HPDE6-E6E7 (cell line): ENCODE data around the gene ANKRD16.
"Not testable (repeated sequence)": the region's sequence is repeated elsewhere in the genome, so short reads cannot be mapped to it uniquely, and the experiment has no call there.

Experiments
- DNase-seq: peaks from one replicate; pipeline ENCODE4 v3.0.0; 2011; ENCODE audit warnings: missing footprints; ENCODE audit errors: extremely low spot score

ANKRD16 gene

DNA sequence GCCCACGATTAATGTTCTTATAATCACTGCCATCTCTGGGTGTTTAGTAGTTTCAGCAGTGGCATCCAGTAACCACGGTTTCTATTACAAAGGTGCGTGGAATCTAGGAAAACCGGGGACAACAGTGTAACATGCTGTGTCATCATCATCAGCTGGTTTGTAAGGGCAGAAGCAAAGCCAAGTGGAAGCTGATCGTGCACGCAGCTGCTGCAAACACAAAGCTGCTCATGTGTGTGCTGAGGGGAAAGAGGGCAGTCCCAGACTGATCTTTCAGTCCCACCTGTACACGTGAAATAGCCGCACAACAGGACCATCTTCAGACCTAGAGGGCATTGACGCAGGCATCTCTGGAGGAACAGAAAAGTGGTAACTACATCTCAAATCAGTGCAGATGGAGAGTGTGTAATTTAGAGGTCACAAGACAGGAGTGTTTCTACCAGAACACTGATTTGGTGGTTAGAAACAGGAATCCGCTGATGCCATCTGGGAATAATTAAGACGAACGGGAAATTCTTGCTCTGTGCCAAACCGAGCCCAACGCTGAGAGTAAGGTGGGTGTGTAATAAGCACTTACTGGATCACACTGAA is 13.4 kb downstream of the ANKRD16 start:
- no peak for DNase-seq

DNA sequence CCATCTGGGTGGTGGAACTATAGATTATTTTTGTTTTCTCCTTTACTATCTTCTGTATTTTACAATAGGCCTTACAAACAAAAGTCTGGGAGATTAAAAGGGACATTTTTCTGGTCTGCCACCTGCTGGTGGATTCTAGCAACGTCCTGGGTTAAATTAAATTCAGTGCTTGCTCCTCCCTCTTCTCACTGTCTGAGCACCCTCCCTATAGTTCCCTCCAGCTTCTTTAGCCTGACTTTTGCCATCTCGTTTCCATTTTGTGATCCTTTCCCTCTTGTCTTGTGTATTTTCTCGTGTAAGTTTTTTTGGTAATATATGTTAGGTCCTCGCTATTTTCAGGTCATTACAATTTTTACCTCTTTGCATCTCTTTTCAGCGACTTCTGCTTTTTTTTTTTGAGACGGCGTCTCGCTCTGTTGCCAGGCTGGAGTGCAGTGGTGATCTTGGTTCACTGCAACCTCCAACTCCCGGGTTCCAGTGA is 16.1 kb downstream of the ANKRD16 start:
- DNase-seq: peak; percentile 15

DNA sequence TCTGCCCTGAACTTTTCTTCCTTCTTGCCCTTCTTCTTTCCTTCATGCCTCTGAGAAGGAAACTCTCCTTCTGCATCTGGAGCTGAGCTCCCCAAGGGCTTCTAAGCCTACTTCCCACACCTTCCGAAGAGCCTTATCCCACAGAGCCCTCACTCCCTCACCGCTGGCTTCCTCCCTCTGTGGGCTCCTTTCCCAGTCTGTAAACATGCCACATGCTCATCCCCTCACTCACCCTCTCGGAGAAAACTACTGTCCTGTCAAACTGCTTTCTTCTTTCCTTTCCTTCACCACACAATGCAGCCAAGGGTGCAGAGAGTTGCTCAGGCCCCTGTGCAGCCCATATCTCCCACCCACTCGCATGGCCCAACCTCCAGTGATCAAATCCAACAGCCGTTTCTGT is 18.1 kb downstream of the ANKRD16 start:
- no peak for DNase-seq

DNA sequence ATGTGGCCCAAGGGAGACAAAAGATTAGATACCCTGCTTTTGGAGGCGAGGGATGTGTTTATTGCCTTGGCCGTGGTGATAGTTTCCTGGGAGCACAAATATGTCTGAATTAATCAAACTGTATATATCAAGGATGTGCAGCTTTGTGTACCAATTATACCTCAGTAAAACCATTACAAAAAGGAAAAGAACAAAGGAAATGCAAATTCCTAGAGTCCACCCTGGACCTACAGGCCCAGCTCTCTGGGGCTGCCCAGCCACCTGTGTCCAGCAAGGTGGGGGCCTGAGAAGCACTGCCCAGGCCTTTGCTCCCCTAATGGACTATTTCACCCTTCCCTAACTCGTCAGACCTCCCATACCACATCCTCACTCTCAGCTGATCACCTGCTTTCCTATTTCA is 20.5 kb downstream of the ANKRD16 start:
- DNase-seq: no peak

DNA sequence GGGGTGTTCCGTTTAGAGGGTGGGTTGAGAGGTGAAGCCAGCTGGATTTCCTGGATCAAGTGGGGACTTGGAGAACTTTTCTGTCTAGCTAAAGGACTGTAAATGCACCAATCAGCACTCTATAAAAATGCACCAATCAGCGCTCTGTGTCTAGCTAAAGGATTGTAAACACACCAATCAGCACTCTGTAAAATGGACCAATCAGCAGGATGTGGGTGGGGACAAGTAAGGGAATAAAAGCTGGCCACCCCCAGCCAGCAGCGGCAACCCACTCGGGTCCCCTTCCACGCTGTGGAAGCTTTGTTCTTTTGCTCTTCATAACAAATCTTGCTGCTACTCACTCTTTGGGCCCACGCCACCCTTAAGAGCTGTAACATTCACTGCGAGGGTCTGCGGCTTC is 21.3 kb downstream of the ANKRD16 start:
- DNase-seq: not testable (repeated sequence)

DNA sequence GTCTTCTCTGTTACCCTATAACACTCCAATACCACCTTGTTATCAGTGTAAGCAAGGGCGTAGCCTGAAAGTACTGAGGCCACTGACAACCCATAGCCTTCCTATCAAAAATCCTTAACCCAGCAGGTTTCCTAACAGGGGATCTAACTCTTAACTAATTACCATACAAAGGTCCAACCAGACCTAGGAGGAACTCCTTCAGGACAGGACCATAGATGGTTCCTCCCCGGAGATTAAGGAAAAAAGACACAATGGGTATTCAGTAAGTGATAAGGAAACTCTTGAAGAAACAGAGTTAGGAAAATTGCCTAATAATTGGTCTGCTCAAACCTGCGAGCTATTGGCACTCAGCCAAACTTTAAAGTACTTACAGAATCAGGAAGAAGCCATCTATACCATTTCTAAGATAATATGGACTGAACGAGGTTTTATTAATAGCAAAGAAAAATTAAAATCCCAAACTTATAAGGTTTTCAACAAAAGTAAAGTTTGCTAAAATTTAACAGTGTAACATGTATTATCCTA is 22.5 kb downstream of the ANKRD16 start:
- DNase-seq: not testable (repeated sequence)

DNA sequence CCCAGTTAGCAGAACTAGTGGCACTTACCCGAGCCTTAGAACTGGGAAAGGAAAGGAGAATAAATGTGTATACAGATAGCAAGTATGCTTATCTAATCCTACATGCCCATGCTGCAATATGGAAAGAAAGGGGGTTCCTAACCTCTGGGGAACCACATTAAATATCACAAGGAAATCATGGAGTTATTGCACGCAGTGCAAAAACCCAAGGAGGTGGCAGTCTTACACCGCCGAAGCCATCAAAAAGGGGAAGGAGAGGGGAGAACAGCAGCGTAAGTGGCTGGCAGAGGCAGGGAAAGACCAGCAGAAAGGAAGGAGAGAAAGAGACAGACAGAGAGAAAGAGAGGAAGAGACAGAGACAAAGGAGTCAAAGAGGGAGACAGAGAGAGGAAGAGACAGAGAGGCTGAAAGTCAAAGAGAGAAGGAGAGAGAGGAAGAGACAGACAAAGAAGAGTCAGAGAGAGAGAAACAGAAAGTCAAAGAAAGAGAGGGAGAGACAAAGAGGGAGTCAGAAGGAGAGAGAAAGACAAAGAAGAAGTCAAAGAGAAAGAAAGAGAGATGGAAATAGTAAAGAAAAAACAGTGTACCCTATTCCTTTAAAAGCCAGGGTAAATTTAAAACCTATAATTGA is 23.1 kb downstream of the ANKRD16 start:
- not testable (repeated sequence) for DNase-seq

DNA sequence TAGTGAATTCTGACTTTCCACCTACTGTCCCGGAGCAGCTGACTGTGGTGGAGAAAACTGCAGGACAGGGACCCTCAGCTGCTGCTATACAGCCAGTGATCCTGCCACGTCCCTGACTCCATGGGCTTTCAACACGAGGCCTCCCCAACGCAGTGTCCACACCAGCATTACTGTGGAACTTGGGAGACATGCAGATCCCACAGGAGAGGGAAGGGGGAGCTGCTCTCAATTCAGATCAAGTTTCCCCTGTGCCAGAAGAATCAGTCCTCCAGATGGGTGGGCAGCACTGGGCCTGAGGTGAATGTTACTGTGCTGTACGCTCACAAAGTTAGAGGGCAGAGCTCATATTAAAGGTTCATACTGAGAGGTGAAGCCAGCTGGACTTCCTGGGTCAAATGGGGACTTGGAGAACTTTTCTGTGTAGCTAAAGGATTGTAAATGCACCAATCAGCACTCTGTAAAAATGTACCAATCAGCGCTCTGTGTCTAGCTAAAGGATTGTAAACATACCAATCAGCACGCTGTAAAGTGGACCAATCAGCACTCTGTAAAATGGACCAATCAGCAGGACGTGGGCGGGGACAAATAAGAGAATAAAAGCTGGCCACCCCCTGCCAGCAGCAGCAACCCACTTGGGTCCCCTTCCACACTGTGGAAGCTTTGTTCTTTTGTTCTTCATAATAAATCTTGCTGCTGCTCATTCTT is 26.6 kb downstream of the ANKRD16 start:
- not testable (repeated sequence) for DNase-seq

DNA sequence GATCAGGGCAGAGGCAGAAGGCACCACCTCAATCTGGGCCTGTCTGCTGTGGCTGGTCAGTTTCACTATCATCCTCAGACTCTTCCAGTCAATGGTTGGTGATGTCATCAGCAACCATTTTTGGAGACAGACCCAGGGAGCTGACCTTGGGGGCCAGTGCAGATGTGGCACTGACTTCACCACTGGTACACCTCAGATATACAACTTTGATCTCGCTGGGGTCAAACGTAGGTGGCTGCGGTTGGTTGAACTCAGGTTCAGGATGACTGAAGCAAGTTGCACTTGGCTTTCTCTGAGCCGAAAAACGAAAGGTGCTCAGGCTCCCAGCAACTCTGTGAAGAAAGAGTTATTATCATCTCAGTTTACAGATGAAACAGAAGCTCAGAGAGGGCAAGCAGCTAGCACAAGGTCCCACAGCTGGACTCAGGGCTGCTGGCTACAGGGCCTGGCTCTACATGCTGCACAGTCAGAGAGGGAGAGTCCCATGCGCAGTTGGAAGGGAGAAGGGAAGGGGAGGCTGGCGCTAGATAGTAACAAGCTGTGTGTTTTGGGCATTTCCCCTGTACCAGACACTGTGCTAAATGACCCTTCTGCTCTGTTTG is 27.2 kb downstream of the ANKRD16 start:
- no peak for DNase-seq

DNA sequence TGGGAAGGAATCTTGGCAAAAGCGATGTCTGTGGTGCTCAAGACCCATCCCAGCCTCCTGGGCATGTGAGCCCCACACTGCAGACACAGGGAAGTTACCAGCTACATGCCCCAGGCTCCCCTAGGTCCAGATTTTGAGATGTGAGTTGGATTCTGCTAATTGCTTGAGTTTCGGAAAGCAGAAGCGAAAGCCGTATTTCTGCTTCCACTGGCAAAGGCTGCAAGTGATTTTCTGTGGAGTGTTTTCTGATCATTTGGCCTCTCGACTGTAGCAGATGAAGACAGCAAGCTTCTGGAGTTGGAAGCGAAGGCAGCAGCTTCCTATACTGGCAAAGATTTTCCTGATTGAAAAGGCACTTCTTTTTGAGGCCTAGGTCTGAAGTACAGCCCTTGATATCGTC is 29.6 kb downstream of the ANKRD16 start:
- DNase-seq: no peak

DNA sequence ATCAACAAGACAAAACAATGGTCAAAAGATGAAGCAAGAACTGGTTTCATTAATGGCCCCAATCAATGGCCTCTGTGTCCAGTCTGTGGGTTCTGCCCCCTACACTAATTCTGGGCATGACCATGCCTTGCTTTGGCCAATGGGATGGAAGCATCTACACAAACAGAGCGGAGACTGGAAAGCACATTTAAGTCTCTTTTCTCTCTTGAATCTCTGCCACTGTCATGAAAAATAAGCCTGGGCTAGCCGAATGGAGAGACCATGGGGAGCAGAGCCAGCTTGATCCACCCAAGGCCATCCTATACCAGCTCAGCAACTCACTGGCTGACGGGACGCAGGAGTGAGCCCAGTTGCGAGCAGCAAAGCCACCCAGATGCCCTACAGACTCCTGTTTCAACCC is 30.9 kb downstream of the ANKRD16 start:
- no peak for DNase-seq

DNA sequence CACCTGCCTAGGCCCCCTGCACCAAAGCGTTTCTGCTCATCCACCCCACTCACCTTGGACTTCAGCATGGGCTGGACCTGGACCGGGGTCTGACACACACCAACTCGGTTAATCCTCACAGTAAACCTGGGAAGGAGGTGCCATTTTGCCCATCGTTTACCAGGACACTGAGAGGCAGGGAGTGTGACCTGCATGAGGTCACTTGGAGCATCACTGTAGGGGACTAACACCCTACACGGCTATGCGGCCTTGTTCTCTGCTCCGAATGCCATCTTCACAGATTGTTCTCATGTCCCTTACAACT is 33.0 kb downstream of the ANKRD16 start:
- no peak for DNase-seq

DNA sequence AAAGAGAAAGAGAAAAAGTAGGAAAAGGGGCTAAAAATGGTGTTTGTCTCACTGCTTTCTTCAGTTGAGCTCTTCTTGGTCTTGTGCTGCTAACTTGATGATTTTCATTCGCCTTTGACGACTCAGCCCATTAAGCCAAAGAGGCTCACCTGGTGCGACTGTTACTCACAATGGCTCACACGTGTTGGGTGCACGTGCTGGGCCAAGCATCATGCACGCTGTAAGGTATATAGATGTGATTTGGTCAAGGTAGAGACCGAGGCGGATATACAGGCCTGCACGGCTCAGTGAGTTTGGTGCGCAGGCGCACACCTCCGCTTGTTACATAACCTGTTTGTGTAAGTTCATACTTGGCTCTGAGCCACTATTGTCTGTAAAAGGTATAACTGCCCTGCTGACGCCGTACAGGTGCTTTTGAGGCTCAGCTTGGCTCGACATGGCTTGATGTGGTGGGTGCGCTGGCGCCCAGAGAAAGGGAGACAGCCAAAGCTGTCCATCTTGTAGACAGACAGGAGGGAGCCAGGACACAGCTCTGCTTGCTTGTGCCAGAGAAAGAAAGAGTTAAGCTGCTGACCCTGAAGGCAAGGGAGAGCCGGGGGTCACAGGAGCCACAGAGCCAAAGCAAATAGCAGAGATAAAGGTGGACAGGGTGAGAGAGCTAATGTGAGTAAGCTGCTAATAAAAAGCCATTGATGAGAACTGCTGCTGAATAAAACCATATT is 33.6 kb downstream of the ANKRD16 start:
- DNase-seq: no peak

DNA sequence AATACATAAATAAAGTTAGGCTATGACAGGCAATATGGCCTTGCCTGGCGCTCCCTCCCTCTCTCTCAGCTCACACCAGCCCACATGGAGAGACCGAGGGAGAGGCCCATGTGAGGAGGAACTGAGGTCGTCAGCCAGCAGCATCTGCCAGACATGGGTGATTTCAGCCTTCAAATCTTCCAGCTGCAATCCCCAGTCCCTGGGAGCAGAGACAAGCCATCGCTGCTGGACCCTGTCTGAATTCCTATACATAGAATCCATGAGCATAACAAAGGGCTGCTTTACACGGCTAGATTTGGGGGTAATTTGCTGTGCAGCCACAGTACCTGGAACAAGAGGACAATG is 35.6 kb downstream of the ANKRD16 start:
- DNase-seq: no peak

DNA sequence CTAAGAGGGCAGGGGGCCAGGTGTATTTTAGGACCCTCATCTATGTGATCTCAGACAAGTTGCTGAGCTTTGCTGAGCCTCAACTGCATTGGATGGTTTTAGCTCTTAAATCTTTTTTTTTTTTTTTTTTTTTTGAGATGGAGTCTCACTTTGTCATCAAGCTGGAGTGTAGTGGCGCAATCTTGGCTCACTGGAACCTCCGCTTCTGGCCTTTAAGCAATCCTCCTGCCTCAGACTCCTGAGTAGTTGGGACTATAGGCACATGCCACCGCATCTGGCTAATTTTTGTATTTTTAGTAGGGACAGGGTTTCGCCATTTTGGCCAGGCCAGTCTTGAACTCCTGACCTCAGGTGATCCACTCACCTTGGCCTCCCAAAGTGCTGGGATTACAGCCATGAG is 43.0 kb downstream of the ANKRD16 start:
- DNase-seq: not testable (repeated sequence)

DNA sequence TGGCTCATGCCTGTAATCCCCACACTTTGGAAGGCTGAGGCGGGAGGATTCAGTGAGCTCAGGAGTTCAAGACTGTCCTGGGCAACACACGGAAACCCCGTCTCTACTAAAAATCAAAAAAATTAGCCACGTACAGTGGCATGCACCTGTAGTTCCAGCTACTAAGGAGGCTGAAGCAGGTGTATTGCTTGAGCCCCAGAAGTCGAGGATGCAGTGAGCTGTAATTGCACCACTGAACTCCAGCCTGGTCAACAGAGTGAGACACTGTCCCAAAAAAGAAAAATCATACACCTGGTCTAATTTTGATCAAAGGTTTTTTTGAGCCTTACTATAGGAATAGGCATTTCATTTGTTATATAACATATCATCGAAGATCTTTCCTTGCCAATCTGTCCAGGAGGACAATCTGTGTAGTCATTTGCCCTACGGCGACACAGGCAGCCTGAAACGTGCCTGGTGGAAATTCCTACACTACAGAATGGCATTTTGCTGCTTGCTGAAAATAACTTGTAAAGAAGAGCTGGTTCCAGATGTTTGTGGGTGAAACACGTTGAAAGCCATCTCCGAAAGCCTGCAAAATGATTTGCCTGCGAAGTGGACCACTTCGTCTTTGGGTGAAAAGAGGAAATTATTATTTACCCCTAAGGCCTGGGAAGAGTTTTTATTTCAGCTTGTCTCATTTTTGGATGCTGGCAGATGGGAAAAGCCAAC is 45.2 kb downstream of the ANKRD16 start:
- DNase-seq: no peak

DNA sequence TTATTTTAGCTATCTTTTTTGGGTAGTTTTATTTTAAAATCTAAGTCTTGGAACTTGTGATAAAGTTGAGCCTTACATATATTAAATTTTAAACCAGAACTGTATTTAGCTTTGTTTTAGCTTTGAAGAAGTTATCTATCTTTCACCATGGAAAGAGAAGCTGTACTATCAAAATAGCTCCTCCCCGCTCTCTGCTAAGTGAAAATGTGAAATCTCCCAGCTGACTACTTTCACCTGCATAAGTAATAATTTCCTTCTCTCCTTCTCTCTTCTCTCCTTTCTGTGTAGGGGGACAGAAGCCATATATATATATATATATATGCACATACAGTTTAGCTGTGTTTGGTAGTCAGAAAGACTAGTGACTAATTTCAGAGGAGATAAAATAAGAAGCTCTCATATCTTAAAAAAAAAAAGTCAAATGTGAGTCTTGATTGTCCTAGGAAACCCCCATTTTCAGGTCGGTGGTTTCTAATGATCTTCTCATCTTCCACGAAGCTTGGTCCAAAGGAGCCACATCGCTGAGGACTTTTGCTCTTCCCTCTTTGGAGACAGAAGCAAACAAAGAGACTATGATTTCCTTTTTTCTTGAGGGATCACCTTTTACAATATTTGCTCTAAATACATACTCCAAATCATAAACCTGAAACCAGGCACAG is 45.9 kb downstream of the ANKRD16 start:
- DNase-seq: no peak

DNA sequence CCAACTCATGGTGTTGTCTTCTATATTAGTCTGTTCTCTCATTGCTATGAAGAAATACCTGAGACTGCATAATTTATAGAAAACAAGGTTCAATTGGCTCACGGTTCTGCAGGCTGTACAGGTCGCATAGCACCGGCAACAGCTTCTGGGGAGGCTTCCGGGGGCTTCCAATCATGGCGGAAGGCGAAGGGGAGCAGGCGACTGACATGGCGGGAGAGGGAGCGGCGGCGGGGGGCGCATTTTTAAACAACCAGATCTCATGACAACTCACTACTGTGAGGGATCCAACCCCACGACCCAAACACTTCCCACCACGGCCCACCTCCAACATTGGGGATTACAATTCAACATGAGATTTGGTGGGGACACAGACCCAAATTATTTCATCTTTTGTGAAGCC is 47.7 kb downstream of the ANKRD16 start:
- no peak for DNase-seq

DNA sequence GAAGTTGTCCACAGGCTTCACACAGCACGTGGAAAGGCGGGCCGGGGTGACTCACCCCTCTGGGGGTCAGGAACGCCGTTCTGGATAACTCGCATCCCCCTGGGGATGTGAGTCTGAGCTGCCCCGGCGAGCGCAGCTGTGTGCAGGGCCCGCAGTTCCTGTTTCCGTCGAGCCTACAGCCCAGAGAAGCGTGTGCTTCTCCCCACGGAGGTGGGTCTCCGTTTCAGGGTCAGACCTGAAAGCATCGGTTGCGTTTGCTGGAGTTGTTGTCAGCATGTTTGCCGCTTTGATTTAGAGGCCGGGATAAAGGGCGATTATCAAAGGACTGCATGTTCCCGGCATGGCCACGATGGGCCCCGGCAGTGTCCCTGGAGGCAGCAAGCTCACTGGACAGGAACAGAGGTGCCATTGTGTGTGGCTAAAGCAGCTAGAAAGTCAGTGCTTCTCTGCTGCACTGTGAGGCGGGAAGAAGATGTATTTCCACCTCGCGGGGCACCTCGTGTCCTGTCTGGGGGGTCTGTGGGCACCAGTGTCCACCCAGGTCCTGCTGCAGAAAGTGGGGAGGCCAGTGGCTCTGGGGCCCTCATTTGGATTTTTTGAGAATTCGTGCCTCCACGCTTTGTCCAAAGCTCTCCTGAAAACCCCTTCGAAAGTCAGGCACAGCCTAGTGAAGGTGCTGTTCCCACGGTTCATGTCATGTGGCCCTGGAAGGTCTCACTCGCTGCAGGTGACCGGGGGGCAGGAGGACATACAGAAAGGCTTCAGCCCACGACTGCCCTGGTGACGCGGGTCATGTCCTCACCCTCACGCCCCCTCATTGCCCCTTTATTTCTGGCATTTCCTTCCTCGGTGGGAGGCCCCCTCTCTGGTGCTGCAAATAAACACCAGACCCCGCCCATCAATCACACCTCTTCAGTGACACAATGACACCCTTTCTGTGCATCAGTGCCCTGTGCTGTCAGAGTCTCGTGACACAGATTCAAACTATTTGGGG is 49.1 kb downstream of the ANKRD16 start:
- DNase-seq: no peak

DNA sequence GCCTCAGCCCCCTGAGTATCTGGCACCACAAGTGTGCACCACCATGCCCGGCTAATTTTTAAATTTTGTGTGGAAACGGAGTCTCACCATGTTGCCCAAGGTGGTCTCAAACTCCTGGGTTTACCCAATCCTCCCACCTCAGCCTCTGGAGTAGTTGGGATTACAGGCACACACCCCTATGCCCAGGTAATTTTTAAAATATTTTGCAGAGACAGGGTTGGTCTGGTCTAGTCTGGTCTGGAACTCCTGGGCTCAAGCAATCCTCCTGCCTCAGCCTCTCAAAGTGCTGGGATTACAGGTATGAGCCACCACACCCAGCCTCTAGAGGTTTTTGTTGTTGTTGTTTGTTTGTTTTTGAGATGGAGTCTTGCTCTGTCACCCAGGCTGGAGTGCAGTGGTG is 53.5 kb downstream of the ANKRD16 start:
- not testable (repeated sequence) for DNase-seq
